Subcutaneous adipose tissue (tissue), 4 donors: ENCODE results near the gene FRRS1. TPM values are rescaled to one million over a fixed set of nuclear protein-coding genes. Genes with fewer than 3 reads are reported as not detected.

Experiments used
- total RNA-seq, 4 donors: library from RNA; depleted of rRNA; stranded (reverse); fragments of >200 nt; gene quantifications; one replicate each; pipeline ENCODE4 v1.1.0, GENCODE V29; 2016
- TF ChIP-seq, protein P1 (sequence below): fragments of 450-650 bp; IDR thresholded peaks from one replicate; pipeline ENCODE4 v1.5.1; 2016; ENCODE audit warnings: low read depth, mild to moderate bottlenecking, control low read depth, antibody characterized with exemption, moderate library complexity

Gene FRRS1
- total RNA-seq, 4 donors from 2014 or later: 2.4 to 31.4 (median 8.7) TPM

DNA sequence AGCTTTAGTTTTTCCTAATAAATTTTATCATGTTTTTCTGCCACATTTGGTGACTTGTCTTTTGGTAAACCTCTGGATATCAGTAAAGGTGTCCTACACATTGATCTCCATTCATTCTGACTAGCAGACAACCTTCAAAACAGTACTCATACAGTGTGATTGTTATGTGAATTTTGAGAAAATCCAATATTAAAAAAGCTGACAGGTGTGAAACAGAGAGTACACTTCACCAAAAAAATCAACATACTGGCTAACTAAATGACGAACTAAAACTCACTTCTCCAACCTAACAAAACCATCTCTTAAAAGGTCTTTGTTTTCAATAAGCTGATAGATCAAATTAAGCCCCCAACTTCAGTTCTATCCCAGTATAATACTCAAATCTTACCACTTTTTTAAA lies 1.5 kb downstream of the FRRS1 start:
- TF ChIP-seq, protein P1, sequence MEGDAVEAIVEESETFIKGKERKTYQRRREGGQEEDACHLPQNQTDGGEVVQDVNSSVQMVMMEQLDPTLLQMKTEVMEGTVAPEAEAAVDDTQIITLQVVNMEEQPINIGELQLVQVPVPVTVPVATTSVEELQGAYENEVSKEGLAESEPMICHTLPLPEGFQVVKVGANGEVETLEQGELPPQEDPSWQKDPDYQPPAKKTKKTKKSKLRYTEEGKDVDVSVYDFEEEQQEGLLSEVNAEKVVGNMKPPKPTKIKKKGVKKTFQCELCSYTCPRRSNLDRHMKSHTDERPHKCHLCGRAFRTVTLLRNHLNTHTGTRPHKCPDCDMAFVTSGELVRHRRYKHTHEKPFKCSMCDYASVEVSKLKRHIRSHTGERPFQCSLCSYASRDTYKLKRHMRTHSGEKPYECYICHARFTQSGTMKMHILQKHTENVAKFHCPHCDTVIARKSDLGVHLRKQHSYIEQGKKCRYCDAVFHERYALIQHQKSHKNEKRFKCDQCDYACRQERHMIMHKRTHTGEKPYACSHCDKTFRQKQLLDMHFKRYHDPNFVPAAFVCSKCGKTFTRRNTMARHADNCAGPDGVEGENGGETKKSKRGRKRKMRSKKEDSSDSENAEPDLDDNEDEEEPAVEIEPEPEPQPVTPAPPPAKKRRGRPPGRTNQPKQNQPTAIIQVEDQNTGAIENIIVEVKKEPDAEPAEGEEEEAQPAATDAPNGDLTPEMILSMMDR: no peak

DNA sequence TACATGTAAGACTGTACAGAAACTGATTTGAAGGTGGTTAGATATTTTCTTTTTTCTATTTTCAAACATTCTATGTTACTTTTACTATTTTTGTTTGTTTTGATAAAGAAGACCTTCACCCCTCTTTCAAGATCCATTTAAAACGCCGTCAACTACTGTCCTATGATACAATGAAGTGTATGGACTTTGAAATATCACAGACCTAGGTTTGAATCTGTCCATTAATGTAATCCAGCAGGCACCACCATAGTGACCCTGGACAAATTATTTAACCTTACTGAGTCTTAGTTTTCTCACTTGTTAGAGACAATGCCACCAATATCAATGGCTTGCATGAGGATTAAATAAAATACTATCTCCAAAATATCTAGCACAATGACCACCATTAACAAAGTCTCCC lies 2.0 kb downstream of the FRRS1 start:
- TF ChIP-seq, protein P1: no peak

DNA sequence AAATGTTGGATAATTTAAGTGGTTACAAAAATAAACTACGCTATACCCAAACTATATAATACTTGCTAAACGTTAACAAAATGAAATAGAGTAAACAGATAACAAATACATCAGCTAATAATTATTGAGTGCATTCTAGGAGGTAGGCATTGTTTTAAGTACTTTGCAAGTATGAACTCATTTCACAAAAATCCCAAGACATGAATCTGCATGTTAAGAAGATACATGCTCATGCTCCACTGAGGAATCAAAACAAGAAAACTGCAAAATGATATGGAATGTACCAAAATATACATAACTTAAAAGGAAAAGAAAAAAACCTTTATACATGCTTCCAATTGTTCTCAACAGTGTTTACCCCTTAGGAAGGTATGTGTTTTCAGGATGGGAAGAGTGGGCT lies 2.5 kb downstream of the FRRS1 start:
- TF ChIP-seq, protein P1: no peak

GRCh38 chr1:99761774-99762173 lies 4.7 kb downstream of the FRRS1 start:
- TF ChIP-seq, protein P1: no peak

DNA sequence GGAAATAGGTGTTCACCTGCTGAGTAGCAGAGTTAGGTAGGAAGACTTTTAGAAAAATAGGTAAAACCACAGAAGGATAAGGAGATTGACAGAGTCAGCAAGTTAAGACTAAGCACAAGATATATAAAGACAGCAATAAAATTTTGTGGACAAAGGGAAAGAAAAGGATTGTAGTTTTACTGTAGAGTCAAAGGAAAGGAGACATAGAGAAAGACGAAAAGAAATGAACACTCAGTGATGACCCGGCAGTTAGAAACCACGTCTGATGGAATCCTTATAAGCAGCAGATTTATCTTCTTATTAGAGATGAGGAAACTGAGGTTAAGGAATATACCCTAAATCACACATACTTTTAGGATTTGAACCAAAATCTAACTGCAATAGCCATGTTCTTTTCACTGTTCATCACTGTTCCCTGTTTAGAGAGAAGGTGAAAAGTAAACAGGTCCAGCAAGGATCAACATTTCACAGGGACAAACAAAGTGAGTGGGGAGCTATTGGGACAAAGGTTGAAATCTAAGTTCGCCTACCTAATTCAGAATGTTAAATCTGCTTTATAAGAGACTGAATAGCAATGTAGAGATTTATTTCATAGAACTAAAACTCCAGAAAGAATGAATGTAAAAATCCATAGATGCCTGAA lies 6.8 kb downstream of the FRRS1 start:
- TF ChIP-seq, protein P1: no peak

DNA sequence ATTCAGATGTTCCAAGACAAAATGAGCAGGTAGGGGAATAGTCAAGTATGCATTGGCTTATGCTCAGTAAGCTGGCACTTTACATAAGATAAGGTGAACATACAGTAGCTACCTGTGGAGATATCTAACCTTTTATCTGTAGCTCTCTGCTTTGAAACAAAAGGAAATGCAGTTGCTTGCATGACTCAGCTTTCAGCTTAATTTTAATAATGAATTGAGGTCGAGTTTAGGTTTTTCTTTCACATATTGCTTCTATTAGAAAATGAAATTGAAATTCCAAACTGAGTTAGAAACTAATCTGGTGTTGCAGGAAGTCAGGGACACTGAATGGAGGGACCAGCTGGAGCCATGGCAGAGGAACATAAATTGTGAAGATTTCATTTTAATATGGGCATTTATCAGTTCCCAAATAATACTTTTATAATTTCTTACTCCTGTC lies 8.3 kb downstream of the FRRS1 start:
- TF ChIP-seq, protein P1: no peak

DNA sequence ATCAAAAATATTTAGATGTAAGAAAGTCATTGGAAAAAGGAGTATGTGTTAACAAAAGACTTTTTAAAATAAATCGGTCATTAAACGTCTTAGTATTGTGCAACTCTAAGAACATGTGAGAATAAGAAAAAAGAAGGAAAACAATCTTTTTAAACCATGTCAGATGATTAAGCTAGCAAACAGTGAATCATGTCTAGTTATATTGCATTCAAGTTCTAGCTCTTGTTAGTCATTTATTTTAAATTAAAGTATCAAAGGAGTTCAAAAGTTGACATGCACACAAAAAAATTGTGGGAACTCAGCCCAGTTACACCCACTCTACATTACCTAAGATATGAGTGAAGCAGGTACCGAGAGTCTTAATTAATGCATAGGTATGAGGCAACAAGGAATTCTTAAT lies 9.8 kb downstream of the FRRS1 start:
- TF ChIP-seq, protein P1: no peak
